COLO829 (cell line): ENCODE data around the gene SH3PXD2A.
"Not testable (repeated sequence)": the region's sequence is repeated elsewhere in the genome, so short reads cannot be mapped to it uniquely, and the experiment has no call there.

Experiments
- DNase-seq: peaks from one replicate; pipeline ENCODE4 v3.0.0; 2012; ENCODE audit warnings: low spot score

Gene SH3PXD2A

GRCh38 chr10:103833731-103834365, 21.5 kb downstream of the SH3PXD2A start:
- peak; percentile 79 for DNase-seq

DNA sequence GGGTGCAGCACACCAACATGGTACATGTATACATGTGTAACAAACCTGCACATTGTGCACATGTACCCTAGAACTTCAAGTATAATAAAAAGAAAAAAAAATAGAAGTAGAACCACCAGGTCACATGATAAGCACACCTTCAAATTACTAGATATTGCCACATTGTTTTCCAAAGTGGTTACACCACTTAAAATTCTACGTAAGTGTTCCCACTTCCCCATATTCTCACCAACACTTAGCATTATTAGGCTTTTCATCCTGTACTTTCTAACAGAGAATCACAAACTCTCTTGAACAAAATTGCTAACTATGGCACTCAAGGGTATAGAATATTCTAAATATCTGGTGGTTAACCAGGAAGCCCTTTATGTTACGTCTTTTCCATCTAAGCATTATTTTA, 22.6 kb downstream of the SH3PXD2A start:
- no peak for DNase-seq

DNA sequence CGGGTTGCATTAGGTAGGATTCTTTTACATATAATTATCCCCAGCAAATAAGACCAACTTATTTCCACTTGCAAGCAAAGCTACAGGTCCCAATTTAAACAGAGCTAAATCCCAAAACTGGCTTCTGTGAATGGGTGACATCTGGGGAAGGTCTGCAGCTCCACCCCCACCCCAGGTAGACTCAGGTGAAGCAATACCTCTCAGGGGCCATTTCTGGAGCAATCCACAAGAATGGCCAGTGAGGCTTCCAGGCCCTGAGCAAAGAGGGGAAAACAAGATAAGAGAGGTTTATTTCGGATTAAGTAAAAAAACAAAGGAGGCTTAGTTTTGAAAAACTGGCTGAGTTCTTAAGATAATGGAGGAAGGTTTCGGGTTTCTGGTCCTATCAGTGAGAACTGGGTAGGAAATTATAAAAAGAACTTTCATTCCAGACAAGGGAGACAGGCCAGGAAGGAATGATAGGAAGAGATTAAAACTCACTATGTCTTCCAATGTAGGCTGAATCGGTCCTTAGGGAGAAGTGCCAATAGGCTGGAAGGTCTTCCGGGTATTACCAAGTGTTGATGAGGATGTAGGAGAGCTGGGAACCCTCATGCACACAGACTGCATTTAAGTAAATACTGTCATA, 25.4 kb downstream of the SH3PXD2A start:
- DNase-seq = no peak

DNA sequence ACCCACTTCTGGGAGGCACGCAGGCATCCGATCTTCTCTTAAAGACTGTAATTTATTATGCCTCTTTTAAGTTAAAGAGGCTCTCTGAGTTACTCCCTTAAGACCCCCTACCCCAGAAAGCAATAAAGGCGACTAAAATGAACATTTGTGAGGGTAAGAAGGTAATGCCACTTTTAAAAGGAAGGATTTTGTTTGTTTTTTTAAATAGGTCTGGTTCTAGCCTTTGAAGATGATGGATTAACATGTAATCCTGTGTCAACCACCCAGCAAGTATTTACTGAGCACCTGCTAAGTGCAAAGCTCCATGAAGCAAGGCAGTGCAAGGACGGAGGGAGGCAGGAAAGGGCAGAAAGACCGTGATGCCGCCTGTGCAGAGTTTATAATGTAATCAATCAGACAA, 26.1 kb downstream of the SH3PXD2A start:
- DNase-seq = no peak

DNA sequence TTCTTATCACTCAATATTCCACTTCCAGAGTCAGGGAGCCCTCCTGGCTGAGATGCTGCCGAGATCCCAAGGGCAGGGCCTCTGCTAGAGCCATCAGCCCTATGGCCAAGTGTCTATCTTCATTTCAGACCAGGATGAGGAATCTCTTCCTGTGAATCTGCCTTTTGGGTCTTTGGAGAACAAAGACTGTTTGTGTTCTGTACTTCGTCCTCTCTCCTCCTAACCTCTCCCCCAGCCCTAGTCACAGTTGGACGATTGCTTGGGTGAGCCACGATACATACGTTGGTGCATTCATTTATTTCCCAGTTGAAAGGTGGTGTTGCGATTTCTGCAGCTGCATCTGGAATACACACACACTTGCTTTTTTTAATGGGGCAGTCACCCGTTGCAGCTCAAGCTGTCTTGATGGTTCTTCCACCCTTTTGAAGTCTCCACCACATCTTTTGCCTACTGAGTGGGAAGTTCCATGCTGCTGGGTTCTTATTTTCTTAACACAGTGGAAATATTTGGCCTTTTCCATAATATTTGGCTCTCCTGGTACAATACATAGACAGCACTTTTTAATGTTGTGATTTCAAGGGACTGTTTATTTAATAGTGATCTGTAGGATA, 26.7 kb downstream of the SH3PXD2A start:
- peak; percentile 64 for DNase-seq

- DNase-seq = no peak
These were observed 27.3 kb downstream of the SH3PXD2A start for GRCh38 chr10:103828107-103828506.

- no peak for DNase-seq
These were observed 28.5 kb downstream of the SH3PXD2A start for GRCh38 chr10:103826885-103827284.

DNA sequence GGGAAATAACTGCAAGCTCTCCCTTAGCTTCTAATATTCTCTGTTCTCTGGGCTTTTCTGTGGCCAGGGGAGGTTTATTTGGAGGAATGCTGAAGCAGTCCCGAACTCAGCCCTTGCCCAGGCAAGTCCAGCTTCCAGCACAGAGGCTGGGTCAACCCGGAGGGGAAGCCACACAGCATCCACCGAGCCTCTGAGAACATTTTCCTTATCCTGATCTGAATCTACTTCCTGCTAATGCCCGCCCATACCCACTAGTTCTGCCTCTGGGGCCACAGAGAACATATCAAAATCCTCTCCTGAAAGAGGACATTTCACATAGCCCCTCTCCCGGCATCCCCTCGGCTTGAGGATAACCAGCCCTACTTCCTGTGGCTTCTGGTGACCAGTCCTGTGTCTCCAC, 31.1 kb downstream of the SH3PXD2A start:
- DNase-seq = no peak

- DNase-seq = no peak
These were observed 31.6 kb downstream of the SH3PXD2A start for GRCh38 chr10:103823706-103824272.

GRCh38 chr10:103822800-103823199, 32.6 kb downstream of the SH3PXD2A start:
- DNase-seq = no peak

GRCh38 chr10:103822107-103822716, 33.2 kb downstream of the SH3PXD2A start:
- DNase-seq = no peak

GRCh38 chr10:103820101-103821062, 35.0 kb downstream of the SH3PXD2A start:
- DNase-seq = no peak

DNA sequence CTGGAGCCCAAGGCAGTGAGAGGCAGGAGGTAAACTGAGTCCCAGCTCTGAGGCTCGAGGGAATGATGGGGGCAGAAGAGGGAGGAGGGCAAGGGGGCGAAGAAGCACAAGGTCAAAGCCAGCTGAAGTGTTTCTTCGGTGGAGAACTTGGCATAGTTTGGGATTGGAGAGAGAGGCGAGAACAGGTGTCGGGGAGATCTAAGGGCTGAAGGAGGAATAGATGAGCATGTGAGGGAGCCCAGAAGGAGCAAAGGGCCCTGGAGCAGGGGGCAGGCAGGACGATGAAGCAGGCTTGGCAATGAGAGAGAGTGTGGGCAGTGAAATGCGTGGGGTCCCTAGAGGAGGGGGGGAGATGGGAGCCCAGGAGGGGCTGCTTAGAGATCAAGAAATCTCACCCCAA, 35.9 kb downstream of the SH3PXD2A start:
- DNase-seq = no peak

GRCh38 chr10:103818765-103819374, 36.5 kb downstream of the SH3PXD2A start:
- DNase-seq = no peak

- DNase-seq = no peak
These were observed 37.3 kb downstream of the SH3PXD2A start for GRCh38 chr10:103818105-103818504.

GRCh38 chr10:103816431-103816830, 38.9 kb downstream of the SH3PXD2A start:
- DNase-seq = no peak

GRCh38 chr10:103814626-103815370, 40.6 kb downstream of the SH3PXD2A start:
- DNase-seq = no peak

- no peak for DNase-seq
These were observed 41.3 kb downstream of the SH3PXD2A start for GRCh38 chr10:103814105-103814504.

DNA sequence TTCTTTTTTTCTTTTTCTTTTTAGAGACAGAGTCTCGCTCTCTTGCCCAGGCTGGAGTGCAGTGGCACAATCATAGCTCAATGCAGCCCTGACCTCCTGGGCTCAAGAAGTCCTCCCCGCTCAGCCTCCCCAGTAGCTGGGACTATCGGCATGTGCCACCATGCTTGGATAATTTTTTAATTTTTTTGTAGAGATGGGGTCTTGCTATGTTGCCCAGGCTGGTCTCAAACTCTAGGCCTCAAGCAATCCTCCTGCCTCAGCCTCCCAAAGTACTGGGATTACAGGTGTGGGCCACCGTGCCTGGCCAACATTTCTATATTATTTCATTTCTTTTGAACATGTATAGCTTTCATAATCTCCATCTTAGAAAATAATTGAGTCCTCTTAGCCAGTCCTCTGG, 42.1 kb downstream of the SH3PXD2A start:
- not testable (repeated sequence) for DNase-seq

GRCh38 chr10:103812432-103812831, 42.9 kb downstream of the SH3PXD2A start:
- DNase-seq = no peak
